ENCODE measurements around the gene NOS1. TPM values are rescaled to one million over a fixed set of nuclear protein-coding genes. Genes with fewer than 3 reads are reported as not detected.

The NOS1 gene
- total and polyA plus RNA-seq, 2 of the 8 experiments (the other 6 are each of a cell fraction or from before 2014, with no cell fraction given): 1.5 to 2.0 TPM

GRCh38 chr12:117309276-117309925, 52.0 kb downstream of the NOS1 start:
- Histone ChIP-seq H3K18ac (ENCODE audit: extremely low read depth, low read length) (peak overlapping the region; percentile 34; the same call in 1 of the 2 replicates), H4K5ac (ENCODE audit: insufficient read length, low read depth, low read length) (no peak overlapping the region), H4K20me1 (replicated peaks in 1 of 2; ENCODE audit: control insufficient read depth in 1 of 2, insufficient read depth in 2 of 2, low read length in 2 of 2) (peaks cover 0 to under 1% of the 10 kb centered on the region in 2 experiments), H3K4me2 (ENCODE audit: insufficient read depth in 1 of 2, low read depth in 2 of 2, low read length in 2 of 2) (no peak overlapping the region), H2BK15ac (ENCODE audit: low read length) (no peak overlapping the region), H3K36me3 (ENCODE audit: control insufficient read depth in 2 of 4, insufficient read depth in 4 of 4, low read length in 3 of 4) (no peaks in the 10 kb centered on the region), H2AK5ac (ENCODE audit: low read depth, low read length) (no peak overlapping the region), H3K23me2 (ENCODE audit: low read depth, low read length) (no peaks in the 10 kb centered on the region), H2BK120ac (replicated peaks; ENCODE audit: low read depth, low read length) (no peak overlapping the region), H2BK12ac (ENCODE audit: low read depth, low read length) (no peak overlapping the region), H4K91ac (replicated peaks; ENCODE audit: insufficient read length, low read length) (no peak overlapping the region), H3K9ac (replicated peaks in 1 of 4; ENCODE audit: extremely low read depth in 1 of 4, low read depth in 3 of 4, low read length in 3 of 4) (no peak overlapping the region), H4K8ac (ENCODE audit: extremely low read depth, insufficient read depth, low read length) (no peak overlapping the region), H3K79me1 (ENCODE audit: low read depth, low read length) (no peaks in the 10 kb centered on the region), H3K9me3 (ENCODE audit: insufficient read depth in 2 of 2, low read depth in 1 of 2, low read length in 1 of 2) (no peaks in the 10 kb centered on the region), H3K4me1 (replicated peaks in 1 of 4; ENCODE audit: control insufficient read depth in 3 of 4, insufficient read depth in 4 of 4, low read length in 3 of 4) (no peaks in the 10 kb centered on the region), H3K27ac (ENCODE audit: low read depth, low read length) (no peak overlapping the region), H3K56ac (replicated peaks; ENCODE audit: insufficient read length, low read depth, low read length) (no peak overlapping the region), H3K79me2 (ENCODE audit: control insufficient read depth in 1 of 2, insufficient read depth in 2 of 2, low read length in 2 of 2) (no peaks in the 10 kb centered on the region), H3K4me3 (ENCODE audit: extremely low read depth in 1 of 4, insufficient read depth in 2 of 4, low read depth in 3 of 4, low read length in 4 of 4) (no peak overlapping the region), H2AFZ (ENCODE audit: low read length) (no peak overlapping the region), H2BK20ac (ENCODE audit: low read length) (no peak overlapping the region), H3K4ac (replicated peaks; ENCODE audit: insufficient read length, low read depth, low read length) (no peak overlapping the region), H3K14ac (ENCODE audit: insufficient read length) (no peak overlapping the region), H3K23ac (ENCODE audit: insufficient read length) (no peak overlapping the region), H2BK5ac (ENCODE audit: low read depth, low read length) (no peak overlapping the region), H3K27me3 (replicated peaks in 1 of 4; ENCODE audit: control insufficient read depth in 3 of 4, extremely low read depth in 1 of 4, insufficient read depth in 3 of 4, low read length in 3 of 4) (no peaks in the 10 kb centered on the region)
- ChIA-PET CTCF (ENCODE audit: partially characterized antibody) (interaction anchor here (0.7 to 1.3 kb wide), 5 partner anchors 15 to 528 kb away, joined by 3 to 4 read pairs (median 3); no protein-coding TSS in a partner anchor), POLR2A (ENCODE audit: partially characterized antibody) (no interaction called here)
- FAIRE-seq: no peak
- no peak for DNase-seq (ENCODE audit: low read depth in 1 of 2, low spot score in 2 of 2)
- 85% methylated on average over 11 of the region's 11 CpGs; no CpG with 5 or more reads in 1 of the 2 experiments for WGBS, 2 experiments (ENCODE audit: extremely low coverage in 1 of 2, insufficient coverage in 1 of 2, insufficient read length in 1 of 2, insufficient replicate concordance in 2 of 2, low coverage in 1 of 2, low lambda C conversion rate in 2 of 2, missing lambda C conversion rate in 1 of 2)
- no peak for TF ChIP-seq EGR1 (IDR thresholded peaks at IDR 0.05; ENCODE audit: borderline replicate concordance, low read depth, low read length)
- no peak for TF ChIP-seq TAF1 (IDR thresholded peaks at IDR 0.05; ENCODE audit: low read depth, low read length)
- no peak for TF ChIP-seq EP300 (IDR thresholded peaks at IDR 0.05; ENCODE audit: borderline replicate concordance in 1 of 2, low read depth in 2 of 2, low read length in 2 of 2)
- TF ChIP-seq BCL11A (IDR thresholded peaks at IDR 0.05; ENCODE audit: low read depth in 2 of 2, low read length in 2 of 2): no peak
- no peak for TF ChIP-seq TAF7 (optimal IDR thresholded peaks at IDR 0.05; ENCODE audit: borderline replicate concordance, low read depth, low read length)
- no peak for TF ChIP-seq CEBPB (IDR thresholded peaks at IDR 0.05; ENCODE audit: low read depth, low read length)
- TF ChIP-seq, protein P1, sequence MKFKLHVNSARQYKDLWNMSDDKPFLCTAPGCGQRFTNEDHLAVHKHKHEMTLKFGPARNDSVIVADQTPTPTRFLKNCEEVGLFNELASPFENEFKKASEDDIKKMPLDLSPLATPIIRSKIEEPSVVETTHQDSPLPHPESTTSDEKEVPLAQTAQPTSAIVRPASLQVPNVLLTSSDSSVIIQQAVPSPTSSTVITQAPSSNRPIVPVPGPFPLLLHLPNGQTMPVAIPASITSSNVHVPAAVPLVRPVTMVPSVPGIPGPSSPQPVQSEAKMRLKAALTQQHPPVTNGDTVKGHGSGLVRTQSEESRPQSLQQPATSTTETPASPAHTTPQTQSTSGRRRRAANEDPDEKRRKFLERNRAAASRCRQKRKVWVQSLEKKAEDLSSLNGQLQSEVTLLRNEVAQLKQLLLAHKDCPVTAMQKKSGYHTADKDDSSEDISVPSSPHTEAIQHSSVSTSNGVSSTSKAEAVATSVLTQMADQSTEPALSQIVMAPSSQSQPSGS (IDR thresholded peaks at IDR 0.05; ENCODE audit: low read length): no peak
- no peak for TF ChIP-seq SIN3A (conservative IDR thresholded peaks at IDR 0.05 in 1 of 2, IDR thresholded peaks at IDR 0.05 in 1 of 2; ENCODE audit: low read depth in 1 of 2, low read length in 2 of 2)
- TF ChIP-seq RNF2 (IDR thresholded peaks at IDR 0.05; ENCODE audit: borderline replicate concordance, low read depth, low read length, missing control alignments, poor library complexity, severe bottlenecking): no peak
- no peak for TF ChIP-seq POLR2AphosphoS5 (IDR thresholded peaks at IDR 0.05; ENCODE audit: low read depth, low read length)
- no peak for TF ChIP-seq GABPA (IDR thresholded peaks at IDR 0.05; ENCODE audit: borderline replicate concordance, insufficient read depth, low read length)

Data from H1 (cell line).